ENCODE results near the gene ZNF618.

DNA sequence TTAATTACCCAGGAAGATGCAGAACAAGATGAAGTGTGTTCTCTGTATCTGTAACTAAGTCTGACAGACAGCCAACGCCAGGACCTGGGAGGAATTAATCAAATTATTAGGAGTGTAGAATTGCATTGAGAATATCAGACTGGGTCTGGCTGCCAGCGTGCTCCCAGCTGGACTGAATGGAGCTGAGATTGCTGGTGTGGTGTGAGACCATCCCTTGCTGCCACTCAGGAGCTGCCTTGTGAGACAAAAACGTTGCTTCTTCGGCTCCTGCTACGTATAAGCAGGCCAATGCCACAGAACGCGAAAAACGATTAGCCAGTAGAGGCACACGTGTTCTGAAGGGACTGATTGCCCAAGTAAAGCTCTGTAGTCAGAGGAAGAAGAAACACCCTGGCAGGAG lies 135.2 kb downstream of the ZNF618 start:
- no peak for TF ChIP-seq CTCF (conservative IDR thresholded peaks at IDR 0.05; ENCODE audit: low read depth, low read length)
- TF ChIP-seq EZH2phosphoT487 (IDR thresholded peaks at IDR 0.05; ENCODE audit: borderline replicate concordance, low read length): no peak

Measured in PC-3 (cell line).